ENCODE results near the gene PSRC1. TPM values are rescaled to one million over a fixed set of nuclear protein-coding genes. Genes with fewer than 3 reads are reported as not detected.

PSRC1 gene
- total RNA-seq, 1 donor from 2014 or later, result 8.2 TPM

Other genes starting within 250 kb of the PSRC1 start
- 10.1 and 11.5 TPM in 2 replicates for gene WDR47, start 241.0 kb downstream of the PSRC1 start, total RNA-seq
- 41.4 and 55.0 TPM in 2 replicates for gene TAF13, start 207.1 kb downstream of the PSRC1 start, total RNA-seq
- 20.1 and 20.4 TPM in 2 replicates for gene TMEM167B, start 192.4 kb downstream of the PSRC1 start, total RNA-seq
- gene ELAPOR1, start 169.0 kb downstream of the PSRC1 start, total RNA-seq, result 0.08 TPM in 1 of 2 replicates, not detected in the other
- gene SARS1, start 69.2 kb downstream of the PSRC1 start, total RNA-seq, result 367 and 411 TPM in 2 replicates
- 18.1 and 19.4 TPM in 2 replicates for gene CELSR2, start 33.6 kb downstream of the PSRC1 start, total RNA-seq
- gene MYBPHL, start 23.9 kb upstream of the PSRC1 start, total RNA-seq, result not detected in 2 replicates
- 63.5 and 65.2 TPM in 2 replicates for gene SORT1, start 114.8 kb upstream of the PSRC1 start, total RNA-seq
- 65.7 and 73.7 TPM in 2 replicates for gene PSMA5, start 143.3 kb upstream of the PSRC1 start, total RNA-seq
- 0.14 and 1.2 TPM in 2 replicates for gene SYPL2, start 183.4 kb upstream of the PSRC1 start, total RNA-seq
- 6.7 and 8.3 TPM in 2 replicates for gene ATXN7L2, start 200.8 kb upstream of the PSRC1 start, total RNA-seq
- 9.5 and 13.0 TPM in 2 replicates for gene CYB561D1, start 210.9 kb upstream of the PSRC1 start, total RNA-seq
- 2.8 and 3.0 TPM in 2 replicates for gene AMIGO1, start 226.6 kb upstream of the PSRC1 start, total RNA-seq